Pancreas (tissue), 10 donors: Measurements from ENCODE around the gene SRPRA. TPM values are rescaled to one million over a fixed set of nuclear protein-coding genes. Genes with fewer than 3 reads are reported as not detected.
"Not testable (repeated sequence)": the region's sequence is repeated elsewhere in the genome, so short reads cannot be mapped to it uniquely, and the experiment has no call there.

Experiments used
- ATAC-seq, 4 donors: fragments of 200-7000 bp; cut with Tn5 transposase; one replicate each; pipeline versions ENCODE4 v1.8.0 to v1.9.1; 2020; ENCODE audit warnings: mild to moderate bottlenecking in 4 of 4, moderate library complexity in 4 of 4
- DNase-seq, 6 donors: peaks; one replicate each; pipeline ENCODE4 v3.0.0-alpha.2; 2020
- FAIRE-seq: peaks from 2 replicates; lab custom pipeline; 2012; peaks lifted over from hg19 to GRCh38; lab: Jason Lieb, UNC
- H3K27ac ChIP-seq, 4 donors: fragments of 200-600 bp; sonication (generic); 1 replicate in 3 of 4; 2 replicates in 1 of 4; pipeline versions ENCODE4 v1.5.0 to v1.8.0; 2020
- H3K27me3 ChIP-seq, 4 donors: fragments of 200-600 bp; one replicate each; pipeline ENCODE4 v1.8.0; 2021
- H3K36me3 ChIP-seq, 3 donors: fragments of 200-600 bp; sonication (generic) in 1 of 3; one replicate each; pipeline versions ENCODE4 v1.5.0 to v1.8.0; 2020 to 2021
- H3K4me1 ChIP-seq, 3 donors: fragments of 200-600 bp; one replicate each; pipeline ENCODE4 v1.8.0; 2021
- H3K4me3 ChIP-seq, 4 donors: fragments of 200-600 bp; sonication (generic) in 2 of 4; one replicate each; pipeline versions ENCODE4 v1.5.0 to v1.8.0; 2020 to 2021
- H3K9me3 ChIP-seq, 4 donors: fragments of 200-600 bp; one replicate each; pipeline ENCODE4 v1.8.0; 2021
- CTCF ChIP-seq, 4 donors: fragments of 200-600 bp; sonication (generic) in 3 of 4; IDR thresholded peaks; one replicate each; pipeline versions ENCODE4 v1.5.0 to v1.8.0; 2021; ENCODE audit warnings: antibody characterized with exemption in 4 of 4
- WGBS, 2 donors: extraction: QIAGEN DNeasy Blood & Tissue Kit; methylation state at CpG; one replicate each; pipeline ENCODE4 v1.1.7; 2013; 5-methylcytosine and 5-hydroxymethylcytosine counted together
- intact Hi-C, 3 donors: fragments of 100-400 bp; cut with DNase I; formaldehyde crosslinking; loops; one replicate each; pipeline versions ENCODE4 v1.11.1 to v1.14.2; 2022
- polyA plus RNA-seq, 2 donors: library from polyadenylated mRNA; stranded (reverse); fragments of 200-250 nt; gene quantifications; one replicate each; pipeline ENCODE4 v1.2.3, GENCODE V29; 2013
- total RNA-seq, 6 donors: library from RNA; stranded (reverse); fragmentation: NEBNext Ultra II Directional in 4 of 6; extraction: Animal tissue kit (Norgen Biotek cat#: 25700) in 4 of 6; gene quantifications; one replicate each; pipeline versions ENCODE4 v1.2.1 to v1.2.4, GENCODE V29; 2021 to 2023
- donor health status: healthy with polysubstance abuse.
- donor health status: DM: no; HTN: no; CAD: no; lungs with moderate emphysema.
- donor health status: DM: no; HTN: no; CAD: no.
- donor health status: control.
- donor health status: control.
- donor health status: Bipolar disorder and iron deficiency.
- donor health status: DM: yes; HTN: yes; CAD: no.
- donor health status: DM: no; HTN: no; CAD: no.
- donor health status: DM: no; HTN: no; CAD: no.
- donor health status: DM: yes; HTN: yes; CAD: no.

The SRPRA gene
- total and polyA plus RNA-seq, 8 donors, result 76.5 to 178 (median 152) TPM

- FAIRE-seq (no peak), ATAC-seq (no peak), DNase-seq (no peak)
- intact Hi-C loops, result no loop called here
- Histone ChIP-seq H3K4me1 (peaks cover 0 to 9% (median 4%) of the 10 kb centered on the region in 3 donors), H3K27me3 (no peaks in the 10 kb centered on the region), H3K27ac (no peak overlapping the region), H3K4me3 (no peak overlapping the region), H3K36me3 (peaks cover 0 to 10% (median 5%) of the 10 kb centered on the region in 3 donors), H3K9me3 (no peaks in the 10 kb centered on the region)
- 89 to 93% methylated on average over 2 of the region's 2 CpGs for WGBS, 2 donors
- no peak for TF ChIP-seq CTCF (IDR thresholded peaks at IDR 0.05)
Observed at GRCh38 chr11:126257764-126258163, 10.9 kb downstream of the SRPRA start.

GRCh38 chr11:126257144-126257543, 11.6 kb downstream of the SRPRA start:
- intact Hi-C loops, result no loop called here
- peaks cover 0 to 4% (median 0%) of the 10 kb centered on the region in 3 donors for H3K36me3 ChIP-seq
- no peak for FAIRE-seq

GRCh38 chr11:126256216-126256615, 12.5 kb downstream of the SRPRA start:
- Histone ChIP-seq H3K27me3 (no peaks in the 10 kb centered on the region), H3K36me3 (no peaks in the 10 kb centered on the region), H3K27ac (no peak overlapping the region), H3K4me1 (peaks cover 0 to 9% (median 6%) of the 10 kb centered on the region in 3 donors), H3K4me3 (no peak overlapping the region), H3K9me3 (no peaks in the 10 kb centered on the region)
- DNase-seq (no peak), ATAC-seq (no peak), FAIRE-seq (no peak)
- no peak for TF ChIP-seq CTCF (IDR thresholded peaks at IDR 0.05)
- WGBS, 2 donors, result 93 to 94% methylated on average over 4 of the region's 4 CpGs
- intact Hi-C loops, result no loop called here

More at GRCh38 chr11:126257144-126257543, 11.6 kb downstream of the SRPRA start:
- Histone ChIP-seq H3K27ac (no peak overlapping the region), H3K9me3 (no peaks in the 10 kb centered on the region), H3K27me3 (no peaks in the 10 kb centered on the region), H3K4me3 (no peak overlapping the region), H3K4me1 (peaks cover 0 to 9% (median 6%) of the 10 kb centered on the region in 3 donors)
- no peak for DNase-seq
- no peak for TF ChIP-seq CTCF (IDR thresholded peaks at IDR 0.05)
- 88% methylated on average over 2 of the region's 2 CpGs for WGBS, 2 donors
- ATAC-seq, result no peak

- intact Hi-C loops, H3K9me3 ChIP-seq, DNase-seq, H3K36me3 ChIP-seq, FAIRE-seq, ATAC-seq, H3K27ac ChIP-seq, H3K4me3 ChIP-seq, H3K4me1 ChIP-seq, H3K27me3 ChIP-seq: not testable (repeated sequence)
- WGBS, 2 donors, result 93 to 95% methylated on average over 5 of the region's 5 CpGs
Observed at GRCh38 chr11:126255507-126255906, 13.2 kb downstream of the SRPRA start.

GRCh38 chr11:126254819-126255218, 13.9 kb downstream of the SRPRA start:
- Histone ChIP-seq H3K27ac (no peak overlapping the region), H3K9me3 (no peaks in the 10 kb centered on the region), H3K4me1 (peaks cover 0 to 9% (median 6%) of the 10 kb centered on the region in 3 donors), H3K4me3 (no peak overlapping the region), H3K27me3 (no peaks in the 10 kb centered on the region), H3K36me3 (no peaks in the 10 kb centered on the region)
- no peak for TF ChIP-seq CTCF (IDR thresholded peaks at IDR 0.05)
- no peak for ATAC-seq
- DNase-seq, result no peak
- 71 to 74% methylated on average over 1 of the region's 1 CpG for WGBS, 2 donors
- no peak for FAIRE-seq
- intact Hi-C loops, result no loop called here
